HEK293T (cell line): ENCODE measurements around the gene PPM1H.

Experiments
- ELF4 ChIP-seq: fragments of 450-650 bp; IDR thresholded peaks from 2 replicates; pipeline ENCODE4 v1.6.1; 2017; ENCODE audit warnings: antibody characterized with exemption
- FOXA1 ChIP-seq: fragments of 450-650 bp; IDR thresholded peaks from 2 replicates; pipeline ENCODE4 v1.6.1; 2016; ENCODE audit warnings: mild to moderate bottlenecking
- FOXM1 ChIP-seq: fragments of 450-650 bp; IDR thresholded peaks from 2 replicates; pipeline ENCODE4 v1.6.1; 2017; ENCODE audit warnings: mild to moderate bottlenecking, borderline replicate concordance
- HDGF ChIP-seq: fragments of 450-650 bp; IDR thresholded peaks from 2 replicates; pipeline ENCODE4 v1.6.1; 2017; ENCODE audit warnings: antibody characterized with exemption, borderline replicate concordance
- TARDBP ChIP-seq: fragments of 450-650 bp; IDR thresholded peaks from 2 replicates; pipeline ENCODE4 v1.6.1; 2016

DNA sequence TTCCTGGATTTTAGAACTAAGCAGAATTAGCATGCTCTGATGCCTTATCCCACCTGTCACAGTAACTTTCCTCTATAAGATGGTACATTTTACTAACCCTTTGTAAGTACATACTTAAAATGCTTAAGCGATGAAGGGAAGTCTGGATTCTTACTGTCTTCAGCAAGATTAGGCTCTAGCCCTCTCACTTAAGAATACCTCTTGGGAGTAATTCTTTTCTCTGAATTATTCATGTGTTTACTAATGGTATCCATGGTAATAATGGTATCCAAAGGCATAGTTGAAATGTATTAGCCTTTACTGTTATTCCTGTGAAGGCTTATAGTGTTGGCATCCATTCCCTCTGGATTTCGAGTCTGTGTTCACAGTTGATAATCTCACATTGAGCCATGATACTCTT, 291.5 kb downstream of the PPM1H start:
- TF ChIP-seq HDGF (no peak), TARDBP (no peak), FOXA1 (no peak), FOXM1 (no peak), ELF4 (no peak)
